GF-D8 (cell line): ENCODE results near the gene CD7.
"Not testable (repeated sequence)": the region's sequence is repeated elsewhere in the genome, so short reads cannot be mapped to it uniquely, and the experiment has no call there.

Experiments
- DNase-seq: peaks from one replicate; lab custom pipeline; 2025; lab: John Stamatoyannopoulos, UW

Gene CD7

GRCh38 chr17:82317394-82318168 is at the start of gene CD7:
TSS of gene CD7 (minus strand) at chr17:82317608. CDS start at chr17:82317495, 113 bp downstream.
- no peak for DNase-seq

DNA sequence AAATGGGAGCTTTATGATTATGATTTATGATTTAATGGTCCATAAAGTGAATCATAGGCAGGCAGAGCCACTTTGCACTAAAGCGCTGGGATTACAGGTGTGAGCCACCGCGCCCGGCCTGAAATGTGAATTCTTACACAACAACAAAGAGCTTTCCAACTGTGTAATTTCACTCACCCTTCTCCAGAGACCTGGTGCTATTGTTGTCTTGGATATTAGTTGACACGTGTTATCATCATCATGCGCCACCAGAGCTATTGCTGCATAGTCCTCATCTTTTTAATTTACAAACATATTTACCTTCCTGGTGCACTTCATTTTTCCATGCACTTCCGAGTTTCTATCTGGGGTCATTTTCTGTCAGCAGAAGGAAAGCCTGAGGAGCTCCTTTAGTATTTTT is 49.3 kb upstream of the CD7 start:
- no peak for DNase-seq

GRCh38 chr17:82365606-82366295 is 48.3 kb upstream of the CD7 start:
- DNase-seq, result no peak

DNA sequence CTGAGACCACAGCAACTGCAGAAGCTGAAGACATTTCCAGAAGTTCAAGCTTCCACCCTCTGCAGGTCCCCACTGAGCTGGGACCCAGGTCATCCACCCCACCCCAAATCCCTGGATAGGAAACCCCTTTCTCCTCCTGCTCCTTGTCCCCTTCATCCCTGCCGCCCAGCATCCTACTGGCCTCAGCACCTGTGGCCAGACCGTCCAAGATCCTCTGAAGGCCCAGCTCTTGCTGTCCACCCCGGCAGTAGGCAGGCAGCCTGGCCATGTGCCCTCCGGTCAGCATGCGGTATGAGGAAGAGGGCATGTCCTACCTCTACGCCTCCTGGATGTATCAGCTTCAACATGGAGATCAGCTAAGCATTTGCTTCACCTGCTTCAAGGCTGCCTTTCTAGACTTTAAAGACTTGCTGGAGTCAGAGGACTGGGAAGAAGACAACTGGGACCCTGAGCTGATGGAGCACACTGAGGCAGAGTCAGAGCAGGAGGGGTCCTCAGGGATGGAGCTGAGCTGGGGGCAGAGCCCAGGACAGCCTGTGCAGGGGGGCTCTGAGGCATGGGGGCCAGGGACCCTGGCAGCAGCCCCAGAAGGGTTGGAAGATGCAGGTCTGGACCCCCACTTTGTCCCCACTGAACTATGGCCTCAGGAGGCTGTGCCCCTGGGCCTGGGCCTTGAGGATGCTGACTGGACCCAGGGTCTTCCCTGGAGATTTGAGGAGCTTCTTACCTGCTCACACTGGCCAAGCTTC is 44.7 kb upstream of the CD7 start:
- no peak for DNase-seq

DNA sequence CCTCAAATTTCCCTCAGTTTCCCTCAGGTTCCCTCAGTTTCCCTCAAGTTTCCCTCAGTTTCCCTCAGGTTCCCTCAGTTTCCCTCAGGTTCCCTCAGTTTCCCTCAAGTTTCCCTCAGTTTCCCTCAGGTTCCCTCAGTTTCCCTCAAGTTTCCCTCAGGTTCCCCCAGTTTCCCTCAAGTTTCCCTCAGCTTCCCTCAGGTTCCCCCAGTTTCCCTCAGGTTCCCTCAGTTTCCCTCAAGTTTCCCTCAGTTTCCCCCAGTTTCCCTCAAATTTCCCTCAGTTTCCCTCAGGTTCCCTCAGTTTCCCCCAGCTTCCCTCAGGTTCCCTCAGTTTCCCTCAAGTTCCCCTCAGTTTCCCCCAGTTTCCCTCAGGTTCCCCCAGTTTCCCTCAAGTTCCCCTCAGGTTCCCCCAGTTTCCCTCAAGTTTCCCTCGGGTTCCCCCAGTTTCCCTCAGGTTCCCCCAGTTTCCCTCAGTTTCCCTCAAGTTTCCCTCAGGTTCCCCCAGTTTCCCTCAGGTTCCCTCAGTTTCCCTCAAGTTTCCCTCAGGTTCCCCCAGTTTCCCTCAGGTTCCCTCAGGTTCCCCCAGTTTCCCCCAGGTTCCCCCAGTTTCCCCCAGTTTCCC is 42.2 kb upstream of the CD7 start:
- DNase-seq, result not testable (repeated sequence)

GRCh38 chr17:82358465-82359350 is 41.3 kb upstream of the CD7 start, which contains the start of gene TEX19:
TSS of gene TEX19 (plus strand) at chr17:82359247. CDS start at chr17:82362151, 2,904 bp downstream.
- DNase-seq, result peak; percentile 20

- no peak for DNase-seq
Observed at GRCh38 chr17:82357394-82357793, 40.0 kb upstream of the CD7 start.

- DNase-seq, result no peak
Observed at GRCh38 chr17:82356845-82357355, 39.5 kb upstream of the CD7 start.

DNA sequence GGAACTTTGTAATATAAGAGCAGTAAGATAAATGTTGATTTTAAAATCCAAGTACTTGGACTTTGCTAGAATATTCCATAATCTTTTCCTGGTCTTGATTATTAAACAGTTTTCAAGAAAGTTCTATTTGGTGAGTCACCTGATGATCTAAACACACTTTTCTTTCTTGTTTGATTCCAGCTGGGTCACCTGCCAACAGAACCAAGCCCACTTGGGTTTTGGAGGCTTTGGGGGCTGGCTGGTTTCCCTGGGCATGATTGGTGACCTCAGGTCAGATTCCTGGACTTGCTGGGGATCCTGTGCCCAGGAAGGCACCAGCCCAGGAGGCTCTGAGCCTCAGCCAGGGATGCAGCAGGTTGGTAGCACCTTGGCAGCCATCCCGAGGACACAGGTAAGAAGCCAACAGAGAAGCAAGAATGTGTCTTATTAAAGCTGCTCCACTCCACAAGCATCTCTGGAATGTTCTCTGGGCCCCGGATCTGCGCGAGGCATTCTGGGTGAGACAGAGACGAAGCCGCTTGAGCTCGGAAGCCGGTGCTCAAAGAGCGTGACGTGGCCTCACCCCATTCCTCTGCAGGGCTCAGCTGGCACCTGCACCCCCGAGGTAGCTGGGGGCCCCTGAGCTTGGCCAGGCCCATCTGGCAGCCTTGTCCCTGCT is 38.5 kb upstream of the CD7 start:
- no peak for DNase-seq

DNA sequence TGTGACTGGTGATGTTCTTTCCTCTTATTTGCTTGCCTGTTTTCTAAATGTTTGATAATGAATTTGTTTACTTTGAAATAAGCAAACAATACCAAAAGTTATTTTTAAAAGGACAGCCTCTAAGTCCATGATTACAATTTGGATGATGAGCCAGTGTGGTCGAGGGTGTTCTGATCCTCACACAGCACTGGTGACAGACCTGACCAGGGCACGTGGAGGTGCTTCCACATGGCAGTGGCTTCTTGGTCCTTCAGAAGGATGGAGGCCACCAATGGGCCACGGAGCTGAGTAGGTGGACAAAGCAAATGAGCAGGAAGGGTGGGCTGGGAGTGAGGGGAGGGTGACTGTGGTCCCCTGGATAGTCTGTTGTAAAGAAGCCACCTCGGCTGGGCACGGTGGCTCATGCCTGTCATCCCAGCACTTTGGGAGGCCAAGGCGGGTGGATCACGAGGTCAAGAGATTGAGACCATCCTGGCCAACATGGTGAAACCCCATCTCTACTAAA is 37.4 kb upstream of the CD7 start:
- DNase-seq, result no peak

DNA sequence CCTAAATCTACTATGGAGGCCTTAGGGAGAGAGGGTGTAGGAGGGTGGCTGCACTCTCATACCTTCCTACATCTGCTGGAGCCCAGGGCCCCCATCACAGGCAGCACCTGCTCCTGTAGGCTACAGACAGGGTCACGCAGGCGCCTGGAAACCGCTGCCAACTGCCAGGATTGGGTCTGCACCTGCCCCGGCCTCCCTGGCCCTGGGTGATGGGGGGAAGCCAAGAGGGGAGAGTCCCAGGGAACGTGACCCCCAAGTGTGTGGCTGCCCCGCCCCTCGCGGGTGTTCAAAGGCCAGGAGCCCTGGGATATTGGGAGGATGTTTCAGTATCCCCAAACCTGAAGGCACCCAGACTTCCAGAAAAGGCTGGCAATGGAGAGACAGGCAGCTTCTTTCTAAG is 36.1 kb upstream of the CD7 start:
- no peak for DNase-seq

DNA sequence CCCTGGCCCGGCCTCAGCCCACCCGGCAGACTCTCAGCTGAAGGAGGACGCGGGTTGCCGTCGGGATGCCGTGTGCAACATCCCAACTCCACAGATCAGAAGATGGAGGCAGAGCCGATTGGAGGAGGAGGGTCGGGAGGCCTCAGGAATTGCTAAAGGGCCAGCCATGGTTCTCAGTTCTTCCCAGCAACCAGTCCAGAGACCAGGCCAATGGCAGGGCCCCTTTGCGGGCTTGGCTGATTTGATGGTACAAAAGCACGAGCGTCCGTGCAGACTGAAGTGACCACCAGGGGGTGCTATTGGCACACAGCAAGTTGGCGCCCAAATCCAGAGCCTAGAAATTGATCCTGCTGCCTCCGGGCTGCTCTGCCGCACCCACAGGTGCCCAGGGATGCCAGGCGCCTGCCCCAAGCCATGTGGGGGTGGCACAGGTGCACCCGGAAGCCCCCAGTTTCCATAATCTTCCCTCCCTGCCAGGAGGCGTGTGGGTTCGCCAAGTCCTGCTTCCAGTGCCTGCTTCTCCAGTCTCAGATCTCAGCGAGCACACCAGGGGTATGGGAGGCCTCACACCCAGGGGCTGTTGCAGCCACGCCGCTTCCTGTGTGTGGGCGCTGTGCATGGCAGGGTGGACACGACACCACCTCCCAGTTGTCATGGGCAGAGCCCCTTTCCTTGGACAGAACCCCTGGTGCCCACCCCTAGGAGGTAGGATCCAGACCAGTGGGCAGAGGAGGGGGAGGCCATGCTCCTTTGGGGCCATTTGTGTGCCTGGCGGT is 34.5 kb upstream of the CD7 start:
- DNase-seq, result peak; percentile 18

- DNase-seq, result no peak
Observed at GRCh38 chr17:82351254-82351712, 33.9 kb upstream of the CD7 start.

DNA sequence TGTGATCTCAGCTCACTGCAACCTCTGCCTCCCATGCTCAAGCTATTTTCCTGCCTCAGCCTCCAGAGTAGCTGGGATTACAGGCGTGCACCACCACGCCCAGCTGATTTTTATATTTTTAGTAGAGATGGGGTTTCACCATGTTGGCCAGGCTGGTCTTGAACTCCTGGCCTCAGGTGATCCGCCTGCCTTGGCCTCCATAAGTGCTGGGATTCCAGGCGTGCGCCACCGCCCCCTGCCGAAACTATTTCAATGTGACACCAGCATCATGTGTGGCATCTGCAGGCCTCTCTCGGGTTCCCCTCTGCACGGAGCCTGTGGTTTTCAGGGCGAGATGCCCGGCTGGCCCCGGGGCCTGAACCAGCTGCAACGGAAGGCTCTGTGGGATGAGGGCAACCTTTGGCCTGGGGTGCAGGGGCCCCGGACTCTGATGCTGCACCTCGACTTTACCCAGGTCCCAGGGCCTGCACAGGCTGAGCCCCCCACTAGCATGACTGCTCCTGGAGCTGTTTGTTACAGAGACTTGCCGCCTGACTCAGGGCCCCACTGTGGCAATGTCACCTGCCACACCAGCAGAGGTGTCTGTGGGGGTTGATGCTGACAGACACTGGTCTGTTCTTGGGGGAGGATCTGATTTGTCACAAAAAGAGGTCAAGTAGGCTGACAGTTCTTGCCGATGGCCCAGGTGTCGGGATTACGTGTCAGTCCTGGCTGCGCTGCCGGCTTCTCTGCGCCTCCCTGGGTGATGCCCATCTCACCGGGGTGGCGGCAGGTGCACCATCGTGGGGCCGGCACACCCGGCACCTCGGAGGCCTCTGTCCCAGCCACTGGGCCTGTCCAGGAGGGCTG is 33.0 kb upstream of the CD7 start:
- DNase-seq, result peak; percentile 54

- DNase-seq, result no peak
Observed at GRCh38 chr17:82349287-82349701, 31.9 kb upstream of the CD7 start.

DNA sequence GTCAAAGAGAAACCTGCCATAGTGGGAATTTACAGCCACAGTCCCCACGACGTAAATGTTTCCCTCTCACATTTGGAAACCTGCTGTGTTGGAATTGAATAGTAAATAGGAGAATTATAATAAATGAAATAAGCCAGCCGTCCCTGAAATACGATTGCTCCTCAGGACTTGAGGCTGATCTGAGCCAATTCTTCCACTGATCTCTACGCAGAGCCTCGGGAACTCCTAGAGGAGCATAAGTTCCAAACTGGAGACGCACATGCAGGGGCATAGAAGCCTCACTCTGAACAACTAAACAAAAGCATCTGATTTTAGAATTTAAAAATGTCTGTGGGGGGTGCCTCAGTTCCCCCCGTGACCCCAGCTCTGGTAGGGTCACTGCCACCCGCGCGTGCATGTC is 31.5 kb upstream of the CD7 start:
- DNase-seq, result no peak

DNA sequence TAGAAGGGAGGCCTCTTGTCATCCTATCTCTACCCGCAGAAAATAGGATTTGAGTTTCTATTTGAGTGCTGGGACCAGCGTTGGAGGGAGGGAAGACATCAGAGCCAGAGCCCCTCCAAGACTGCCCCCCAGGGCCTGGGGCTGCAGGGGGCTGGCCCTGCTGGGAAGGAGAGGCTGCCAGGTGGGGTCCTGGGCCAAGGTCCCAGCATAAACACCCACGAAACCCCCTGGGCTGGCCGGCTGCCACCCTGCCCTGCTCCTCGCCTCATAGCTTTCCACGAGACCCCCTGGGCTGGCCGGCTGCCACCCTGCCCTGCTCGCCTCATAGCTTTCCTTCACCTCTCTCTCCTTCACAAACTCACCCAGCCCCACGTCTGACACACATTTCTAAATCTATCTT is 31.0 kb upstream of the CD7 start:
- DNase-seq, result no peak

DNA sequence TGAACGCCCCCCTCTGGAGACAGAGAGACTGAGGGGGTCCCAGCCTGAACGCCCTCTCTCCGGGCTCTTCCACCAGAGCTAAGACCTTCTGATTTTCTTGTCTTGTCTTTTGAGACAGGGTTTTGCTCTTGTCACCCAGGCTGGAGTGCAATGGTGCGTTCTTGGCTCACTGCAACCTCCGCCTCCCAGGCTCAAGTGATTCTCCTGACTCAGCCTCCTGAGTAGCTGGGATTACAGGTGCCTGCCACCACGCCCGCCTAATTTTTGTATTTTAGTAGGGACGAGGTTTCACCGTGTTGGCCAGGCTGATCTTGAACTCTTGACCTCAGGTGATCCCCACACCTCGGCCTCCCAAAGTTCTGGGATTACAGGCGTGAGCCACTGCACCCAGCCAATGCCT is 30.6 kb upstream of the CD7 start:
- not testable (repeated sequence) for DNase-seq
